GM21447 (cell line): ENCODE measurements around the gene ABLIM3.
"Not testable (repeated sequence)": the region's sequence is repeated elsewhere in the genome, so short reads cannot be mapped to it uniquely, and the experiment has no call there.

Experiments used
- ATAC-seq: cut with Tn5 transposase; IDR thresholded peaks from one replicate; pipeline ENCODE4 v1.9.1; 2021; ENCODE audit not compliant: unreplicated experiment

Gene ABLIM3

GRCh38 chr5:149251546-149251945, 110.3 kb downstream of the ABLIM3 start:
- no peak for ATAC-seq

GRCh38 chr5:149254506-149254905, 113.2 kb downstream of the ABLIM3 start:
- ATAC-seq, result no peak

- no peak for ATAC-seq
These were observed 115.2 kb downstream of the ABLIM3 start for GRCh38 chr5:149256451-149256850.

- ATAC-seq, result no peak
These were observed 115.8 kb downstream of the ABLIM3 start for GRCh38 chr5:149257131-149257530.

- ATAC-seq, result no peak
These were observed 116.8 kb downstream of the ABLIM3 start for GRCh38 chr5:149257889-149258705.

GRCh38 chr5:149260761-149261160, 119.5 kb downstream of the ABLIM3 start:
- ATAC-seq, result no peak

- ATAC-seq, result no peak
These were observed 120.0 kb downstream of the ABLIM3 start for GRCh38 chr5:149261246-149261645.

- ATAC-seq, result no peak
These were observed 121.0 kb downstream of the ABLIM3 start for GRCh38 chr5:149262315-149262714.

GRCh38 chr5:149264439-149265067, 123.3 kb downstream of the ABLIM3 start:
- ATAC-seq, result peak; percentile 87

GRCh38 chr5:149265068-149265465, 123.8 kb downstream of the ABLIM3 start:
- ATAC-seq, result no peak

- ATAC-seq, result no peak
These were observed 124.3 kb downstream of the ABLIM3 start for GRCh38 chr5:149265597-149265996.

GRCh38 chr5:149267241-149267973, 126.1 kb downstream of the ABLIM3 start:
- ATAC-seq, result no peak

- ATAC-seq, result no peak
These were observed 127.8 kb downstream of the ABLIM3 start for GRCh38 chr5:149268928-149269557.

- ATAC-seq, result no peak
These were observed 130.0 kb downstream of the ABLIM3 start for GRCh38 chr5:149271195-149271715.

- no peak for ATAC-seq
These were observed 130.6 kb downstream of the ABLIM3 start, which contains the start of gene AFAP1L1 for GRCh38 chr5:149271716-149272563. Gene AFAP1L1, plus strand, starts transcription at chr5:149271859. Its CDS starts 110 bp downstream, at chr5:149271969.

GRCh38 chr5:149272781-149273180, 131.5 kb downstream of the ABLIM3 start:
- not testable (repeated sequence) for ATAC-seq

- ATAC-seq, result no peak
These were observed 131.9 kb downstream of the ABLIM3 start for GRCh38 chr5:149273237-149273636.

GRCh38 chr5:149273950-149274349, 132.7 kb downstream of the ABLIM3 start:
- ATAC-seq, result no peak

- ATAC-seq, result no peak
These were observed 133.6 kb downstream of the ABLIM3 start for GRCh38 chr5:149274939-149275338.

GRCh38 chr5:149277801-149278200, 136.5 kb downstream of the ABLIM3 start:
- ATAC-seq, result no peak
